ENCODE results near the gene KCNJ14. TPM values are rescaled to one million over a fixed set of nuclear protein-coding genes. Genes with fewer than 3 reads are reported as not detected.

KCNJ14 gene
- polyA plus RNA-seq, 1 experiment, result 0.31 TPM

- POLR2A ChIA-PET, result no interaction called here
Observed at GRCh38 chr19:48476176-48476575, 20.8 kb downstream of the KCNJ14 start.

GRCh38 chr19:48477067-48477685 is 21.8 kb downstream of the KCNJ14 start:
- ChIA-PET CTCF (no interaction called here), POLR2A (no interaction called here)
- Histone ChIP-seq H3K27me3 (ENCODE audit: control insufficient read depth, insufficient read depth, low read length) (no peaks in the 10 kb centered on the region), H3K4me3 (ENCODE audit: low read depth, low read length) (no peak overlapping the region), H3K36me3 (ENCODE audit: control insufficient read depth, insufficient read depth, low read length) (peaks cover 46% of the 10 kb centered on the region)
- no peak for DNase-seq (ENCODE audit: low read depth)
- TF ChIP-seq CTCF (IDR thresholded peaks at IDR 0.05; ENCODE audit: insufficient read depth, low read depth, low read length), result no peak

More at GRCh38 chr19:48476176-48476575, 20.8 kb downstream of the KCNJ14 start:
- DNase-seq (ENCODE audit: low read depth), result no peak
- Histone ChIP-seq H3K27me3 (ENCODE audit: control insufficient read depth, insufficient read depth, low read length) (no peaks in the 10 kb centered on the region), H3K36me3 (ENCODE audit: control insufficient read depth, insufficient read depth, low read length) (peaks cover 51% of the 10 kb centered on the region), H3K4me3 (ENCODE audit: low read depth, low read length) (no peak overlapping the region)
- no peak for TF ChIP-seq CTCF (IDR thresholded peaks at IDR 0.05; ENCODE audit: insufficient read depth, low read depth, low read length)
- CTCF ChIA-PET, result interaction anchor here (0.6 to 1.2 kb wide), 2 partner anchors 8 to 14 kb away, joined by 3 read pairs; no protein-coding TSS in a partner anchor

GRCh38 chr19:48477698-48478338 is 22.4 kb downstream of the KCNJ14 start:
- ChIA-PET POLR2A (no interaction called here), CTCF (no interaction called here)
- H3K4me3 ChIP-seq (ENCODE audit: low read depth, low read length), result no peak overlapping the region
- H3K36me3 ChIP-seq (ENCODE audit: control insufficient read depth, insufficient read depth, low read length), result peaks cover 44% of the 10 kb centered on the region
- no peaks in the 10 kb centered on the region for H3K27me3 ChIP-seq (ENCODE audit: control insufficient read depth, insufficient read depth, low read length)
- TF ChIP-seq CTCF (IDR thresholded peaks at IDR 0.05; ENCODE audit: insufficient read depth, low read depth, low read length), result no peak
- no peak for DNase-seq (ENCODE audit: low read depth)

- POLR2A ChIA-PET, result no interaction called here
Observed at GRCh38 chr19:48478339-48479256, 23.2 kb downstream of the KCNJ14 start.

More at GRCh38 chr19:48478339-48479256, 23.2 kb downstream of the KCNJ14 start:
- TF ChIP-seq CTCF (IDR thresholded peaks at IDR 0.05; ENCODE audit: insufficient read depth, low read depth, low read length), result no peak
- Histone ChIP-seq H3K36me3 (ENCODE audit: control insufficient read depth, insufficient read depth, low read length) (peaks cover 36% of the 10 kb centered on the region), H3K27me3 (ENCODE audit: control insufficient read depth, insufficient read depth, low read length) (no peaks in the 10 kb centered on the region), H3K4me3 (ENCODE audit: low read depth, low read length) (no peak overlapping the region)
- CTCF ChIA-PET, result interaction anchor here (1.0 to 3.7 kb wide), 3 partner anchors 8 to 87 kb away, joined by 3 to 25 read pairs (median 8); partner anchors contain the start of gene KDELR1
- DNase-seq (ENCODE audit: low read depth), result no peak

Data from BJ (cell line).